Measurements from ENCODE around the gene ADAM22. TPM values are rescaled to one million over a fixed set of nuclear protein-coding genes. Genes with fewer than 3 reads are reported as not detected.

Gene ADAM22
- total and polyA plus RNA-seq, 7 experiments from 2014 or later, result 0.79 to 7.1 (median 2.5) TPM

- H3K4me1 Mint-ChIP-seq, result peaks cover 0 to 4% (median 0%) of the 10 kb centered on the region in 7 donors
- DNase-seq, result no peak
- H3K9me3 Mint-ChIP-seq, result no peaks in the 10 kb centered on the region
- Histone ChIP-seq H3K9me3 (ENCODE audit: control insufficient read depth in 2 of 3, low read length in 3 of 3) (no peaks in the 10 kb centered on the region), H3K4me3 (ENCODE audit: low read length) (no peak overlapping the region), H3K27ac (ENCODE audit: low read depth, low read length) (no peak overlapping the region), H3K4me1 (ENCODE audit: control insufficient read depth in 2 of 2, insufficient read depth in 2 of 2, low read length in 2 of 2) (no peaks in the 10 kb centered on the region), H3K27me3 (ENCODE audit: control insufficient read depth in 2 of 2, insufficient read depth in 2 of 2, low read length in 2 of 2) (no peaks in the 10 kb centered on the region), H3K36me3 (ENCODE audit: control insufficient read depth in 2 of 3, insufficient read depth in 3 of 3, low read length in 3 of 3) (peaks cover 0 to 20% (median 7%) of the 10 kb centered on the region in 3 experiments)
- CTCF ChIA-PET, result no interaction called here
- intact Hi-C loops (cut with micrococcal nuclease), result no loop called here
- H3K4me3 Mint-ChIP-seq, result no peak overlapping the region
- peak overlapping the region in 1 of 9 donors; percentile 59 for H3K27ac Mint-ChIP-seq
- H3K27me3 Mint-ChIP-seq, result no peaks in the 10 kb centered on the region
- POLR2A ChIA-PET, result no interaction called here
- ATAC-seq, result no peak
- peaks cover 16 to 32% (median 22%) of the 10 kb centered on the region in 5 donors for H3K36me3 Mint-ChIP-seq
Observed at GRCh38 chr7:88200789-88201188, 266.7 kb downstream of the ADAM22 start.

GRCh38 chr7:88201305-88201704, 267.3 kb downstream of the ADAM22 start:
- CTCF ChIA-PET, result no interaction called here
- no peaks in the 10 kb centered on the region for H3K27me3 Mint-ChIP-seq
- peak overlapping the region in 3 of 9 donors; percentile 34 to 59 (median 37) for H3K27ac Mint-ChIP-seq
- Histone ChIP-seq H3K27ac (ENCODE audit: low read depth, low read length) (no peak overlapping the region), H3K36me3 (ENCODE audit: control insufficient read depth in 2 of 3, insufficient read depth in 3 of 3, low read length in 3 of 3) (peaks cover 0 to 25% (median 11%) of the 10 kb centered on the region in 3 experiments), H3K4me1 (ENCODE audit: control insufficient read depth in 2 of 2, insufficient read depth in 2 of 2, low read length in 2 of 2) (no peaks in the 10 kb centered on the region), H3K4me3 (ENCODE audit: low read length) (no peak overlapping the region), H3K27me3 (ENCODE audit: control insufficient read depth in 2 of 2, insufficient read depth in 2 of 2, low read length in 2 of 2) (no peaks in the 10 kb centered on the region), H3K9me3 (ENCODE audit: control insufficient read depth in 2 of 3, low read length in 3 of 3) (no peaks in the 10 kb centered on the region)
- H3K4me3 Mint-ChIP-seq, result peak overlapping the region in 1 of 10 donors; percentile 5
- no peaks in the 10 kb centered on the region for H3K9me3 Mint-ChIP-seq
- DNase-seq, result no peak
- intact Hi-C loops (cut with micrococcal nuclease), result no loop called here
- peaks cover 0 to 4% (median 0%) of the 10 kb centered on the region in 7 donors for H3K4me1 Mint-ChIP-seq
- peaks cover 16 to 36% (median 26%) of the 10 kb centered on the region in 5 donors for H3K36me3 Mint-ChIP-seq
- no peak for ATAC-seq
- POLR2A ChIA-PET, result no interaction called here

- Mint-ChIP-seq H3K36me3 (peaks cover 16 to 39% (median 30%) of the 10 kb centered on the region in 5 donors), H3K9me3 (no peaks in the 10 kb centered on the region), H3K27me3 (no peaks in the 10 kb centered on the region), H3K27ac (peak overlapping the region in 1 of 9 donors; percentile 34), H3K4me3 (no peak overlapping the region), H3K4me1 (peaks cover 0 to 4% (median 0%) of the 10 kb centered on the region in 7 donors)
- Histone ChIP-seq H3K27me3 (ENCODE audit: control insufficient read depth in 2 of 2, insufficient read depth in 2 of 2, low read length in 2 of 2) (no peaks in the 10 kb centered on the region), H3K4me3 (ENCODE audit: low read length) (no peak overlapping the region), H3K27ac (ENCODE audit: low read depth, low read length) (no peak overlapping the region), H3K4me1 (ENCODE audit: control insufficient read depth in 2 of 2, insufficient read depth in 2 of 2, low read length in 2 of 2) (no peaks in the 10 kb centered on the region), H3K9me3 (ENCODE audit: control insufficient read depth in 2 of 3, low read length in 3 of 3) (no peaks in the 10 kb centered on the region), H3K36me3 (ENCODE audit: control insufficient read depth in 2 of 3, insufficient read depth in 3 of 3, low read length in 3 of 3) (peaks cover 5 to 35% (median 15%) of the 10 kb centered on the region in 3 experiments)
- ATAC-seq (no peak), DNase-seq (no peak)
- intact Hi-C loops (cut with micrococcal nuclease), result no loop called here
- CTCF ChIA-PET, result interaction anchor here (1.0 kb wide), 1 partner anchor 77 kb away, joined by 3 read pairs; no protein-coding TSS in a partner anchor
- POLR2A ChIA-PET, result interaction anchor here (0.9 kb wide), 1 partner anchor 12 kb away, joined by 3 read pairs; no protein-coding TSS in a partner anchor
Observed at GRCh38 chr7:88202278-88202677, 268.2 kb downstream of the ADAM22 start.

- no peak overlapping the region for H3K4me3 Mint-ChIP-seq
- H3K36me3 Mint-ChIP-seq, result peaks cover 16 to 40% (median 30%) of the 10 kb centered on the region in 5 donors
- ATAC-seq (no peak), DNase-seq (no peak)
- no peak overlapping the region for H3K27ac ChIP-seq (ENCODE audit: low read depth, low read length)
- no peak overlapping the region for H3K4me3 ChIP-seq (ENCODE audit: low read length)
- CTCF ChIA-PET, result interaction anchor here (1.0 kb wide), 1 partner anchor 76 kb away, joined by 3 read pairs; no protein-coding TSS in a partner anchor
- intact Hi-C loops (cut with micrococcal nuclease), result no loop called here
- H3K27ac Mint-ChIP-seq, result peak overlapping the region in 2 of 9 donors; percentile 33 to 67
- peaks cover 7 to 40% (median 15%) of the 10 kb centered on the region in 3 experiments for H3K36me3 ChIP-seq (ENCODE audit: control insufficient read depth in 2 of 3, insufficient read depth in 3 of 3, low read length in 3 of 3)
- H3K4me1 Mint-ChIP-seq, result peaks cover 0 to 3% (median 0%) of the 10 kb centered on the region in 7 donors
- no peaks in the 10 kb centered on the region for H3K9me3 ChIP-seq (ENCODE audit: control insufficient read depth in 2 of 3, low read length in 3 of 3)
- no peaks in the 10 kb centered on the region for H3K9me3 Mint-ChIP-seq
- H3K27me3 Mint-ChIP-seq, result no peaks in the 10 kb centered on the region
- H3K4me1 ChIP-seq (ENCODE audit: control insufficient read depth in 2 of 2, insufficient read depth in 2 of 2, low read length in 2 of 2), result no peaks in the 10 kb centered on the region
- POLR2A ChIA-PET, result interaction anchor here (0.9 kb wide), 1 partner anchor 11 kb away, joined by 3 read pairs; no protein-coding TSS in a partner anchor
- no peaks in the 10 kb centered on the region for H3K27me3 ChIP-seq (ENCODE audit: control insufficient read depth in 2 of 2, insufficient read depth in 2 of 2, low read length in 2 of 2)
Observed at GRCh38 chr7:88202799-88203198, 268.7 kb downstream of the ADAM22 start.

- no peak overlapping the region for H3K27ac ChIP-seq (ENCODE audit: low read depth, low read length)
- intact Hi-C loops (cut with micrococcal nuclease), result no loop called here
- ATAC-seq, result no peak
- peaks cover 0 to 3% (median 0%) of the 10 kb centered on the region in 7 donors for H3K4me1 Mint-ChIP-seq
- POLR2A ChIA-PET, result interaction anchor here (0.9 kb wide), 1 partner anchor 11 kb away, joined by 3 read pairs; no protein-coding TSS in a partner anchor
- CTCF ChIA-PET, result no interaction called here
- peaks cover 13 to 45% (median 15%) of the 10 kb centered on the region in 3 experiments for H3K36me3 ChIP-seq (ENCODE audit: control insufficient read depth in 2 of 3, insufficient read depth in 3 of 3, low read length in 3 of 3)
- no peaks in the 10 kb centered on the region for H3K27me3 Mint-ChIP-seq
- no peaks in the 10 kb centered on the region for H3K4me1 ChIP-seq (ENCODE audit: control insufficient read depth in 2 of 2, insufficient read depth in 2 of 2, low read length in 2 of 2)
- H3K27ac Mint-ChIP-seq, result no peak overlapping the region
- H3K36me3 Mint-ChIP-seq, result peaks cover 16 to 46% (median 30%) of the 10 kb centered on the region in 5 donors
- DNase-seq, result no peak
- no peaks in the 10 kb centered on the region for H3K9me3 ChIP-seq (ENCODE audit: control insufficient read depth in 2 of 3, low read length in 3 of 3)
- no peak overlapping the region for H3K4me3 Mint-ChIP-seq
- H3K9me3 Mint-ChIP-seq, result no peaks in the 10 kb centered on the region
- no peak overlapping the region for H3K4me3 ChIP-seq (ENCODE audit: low read length)
- H3K27me3 ChIP-seq (ENCODE audit: control insufficient read depth in 2 of 2, insufficient read depth in 2 of 2, low read length in 2 of 2), result no peaks in the 10 kb centered on the region
Observed at GRCh38 chr7:88203401-88203800, 269.4 kb downstream of the ADAM22 start.

- Histone ChIP-seq H3K9me3 (ENCODE audit: control insufficient read depth in 2 of 3, low read length in 3 of 3) (no peaks in the 10 kb centered on the region), H3K4me3 (ENCODE audit: low read length) (no peak overlapping the region), H3K36me3 (ENCODE audit: control insufficient read depth in 2 of 3, insufficient read depth in 3 of 3, low read length in 3 of 3) (peaks cover 15 to 57% (median 19%) of the 10 kb centered on the region in 3 experiments), H3K27me3 (ENCODE audit: control insufficient read depth in 2 of 2, insufficient read depth in 2 of 2, low read length in 2 of 2) (no peaks in the 10 kb centered on the region), H3K27ac (ENCODE audit: low read depth, low read length) (no peak overlapping the region), H3K4me1 (ENCODE audit: control insufficient read depth in 2 of 2, insufficient read depth in 2 of 2, low read length in 2 of 2) (no peaks in the 10 kb centered on the region)
- POLR2A ChIA-PET, result no interaction called here
- ATAC-seq, result no peak
- Mint-ChIP-seq H3K27ac (peak overlapping the region in 2 of 9 donors; percentile 26 to 86), H3K9me3 (no peaks in the 10 kb centered on the region), H3K27me3 (no peaks in the 10 kb centered on the region), H3K36me3 (peaks cover 16 to 47% (median 32%) of the 10 kb centered on the region in 5 donors), H3K4me1 (peaks cover 0 to 3% (median 0%) of the 10 kb centered on the region in 7 donors), H3K4me3 (no peak overlapping the region)
- intact Hi-C loops (cut with micrococcal nuclease), result no loop called here
- CTCF ChIA-PET, result no interaction called here
- no peak for DNase-seq
Observed at GRCh38 chr7:88204525-88205110, 270.6 kb downstream of the ADAM22 start.
